Osteoblast (primary cell): ENCODE data around the gene PATJ. TPM values are rescaled to one million over a fixed set of nuclear protein-coding genes. Genes with fewer than 3 reads are reported as not detected.
"Not testable (repeated sequence)": the region's sequence is repeated elsewhere in the genome, so short reads cannot be mapped to it uniquely, and the experiment has no call there.

Experiments
- DNase-seq: peaks from one replicate; pipeline ENCODE4 v3.0.0; 2011; ENCODE audit warnings: low spot score, mixed read lengths; ENCODE audit not compliant: insufficient read length; ENCODE audit errors: missing footprints
- H2AFZ ChIP-seq: 2 replicates; pipeline ENCODE4 v1.6.0; 2011; ENCODE audit warnings: mild to moderate bottlenecking, low read length
- H3K27ac ChIP-seq: 2 replicates; pipeline ENCODE4 v1.5.1; 2011; ENCODE audit warnings: mild to moderate bottlenecking, low read depth, low read length, moderate library complexity
- H3K27me3 ChIP-seq: 2 replicates; pipeline ENCODE4 v1.6.0; 2012; ENCODE audit warnings: mild to moderate bottlenecking, control low read depth, inconsistent platforms, low read length, moderate library complexity; ENCODE audit not compliant: insufficient read depth
- H3K36me3 ChIP-seq: 2 replicates; pipeline ENCODE4 v1.5.1; 2011; ENCODE audit warnings: mild to moderate bottlenecking, low read length, control low read depth, moderate library complexity; ENCODE audit not compliant: insufficient read depth
- H3K4me1 ChIP-seq: 2 replicates; pipeline ENCODE4 v1.5.1; 2011; ENCODE audit warnings: mild to moderate bottlenecking, low read length, control low read depth, moderate library complexity; ENCODE audit not compliant: insufficient read depth
- H3K4me2 ChIP-seq: 2 replicates; pipeline ENCODE4 v1.6.0; 2011; ENCODE audit warnings: mild to moderate bottlenecking, low read length; ENCODE audit not compliant: insufficient read depth
- H3K4me3 ChIP-seq: fragments of 200-600 bp; sonication (generic); 3 replicates; pipeline ENCODE4 v1.5.1; 2012; ENCODE audit warnings: mild to moderate bottlenecking, low read length, inconsistent platforms; ENCODE audit not compliant: insufficient read depth
- H3K79me2 ChIP-seq: 2 replicates; pipeline ENCODE4 v1.6.0; 2012; ENCODE audit warnings: mild to moderate bottlenecking, low read length, control low read depth, inconsistent platforms; ENCODE audit not compliant: insufficient read depth
- H3K9me3 ChIP-seq: 2 replicates; pipeline ENCODE4 v1.5.1; 2011; ENCODE audit warnings: low read depth, low read length, control low read depth
- H4K20me1 ChIP-seq: 2 replicates; pipeline ENCODE4 v1.6.0; 2012; ENCODE audit warnings: mild to moderate bottlenecking, low read length, control low read depth; ENCODE audit not compliant: insufficient read depth
- total RNA-seq: library from RNA; depleted of rRNA; stranded (reverse); fragments of >200 nt; gene quantifications from 2 replicates; pipeline ENCODE4 v1.2.3, GENCODE V29; 2012
- TF ChIP-seq, protein P1 (sequence below): IDR thresholded peaks from 2 replicates; pipeline ENCODE4 v1.5.1; 2011; ENCODE audit warnings: mild to moderate bottlenecking, low read depth, low read length, moderate library complexity; ENCODE audit errors: extremely low read depth

The PATJ gene
- total RNA-seq, 1 donor = 10.1 TPM

DNA sequence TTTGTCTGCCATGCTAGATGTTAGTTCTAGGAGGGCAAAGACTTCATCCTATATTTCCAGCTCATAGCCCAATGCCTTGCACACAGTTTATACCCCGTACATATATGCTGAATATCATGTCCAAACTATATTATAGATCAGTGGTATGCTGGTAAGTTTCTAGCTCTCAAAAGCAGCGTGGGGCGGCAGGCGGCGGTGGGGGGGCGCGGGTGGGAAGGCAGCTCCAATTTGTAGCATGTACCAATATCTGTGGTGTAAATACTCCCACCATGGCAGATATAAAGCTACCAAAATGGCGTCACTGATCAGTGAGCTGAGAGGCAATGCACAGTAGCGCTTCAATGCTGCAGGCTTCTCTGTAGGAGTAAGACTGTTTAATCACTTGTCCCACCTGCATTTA lies 77.1 kb downstream of the PATJ start:
- no peaks in the 10 kb centered on the region for H3K79me2 ChIP-seq
- no peak overlapping the region for H3K4me3 ChIP-seq
- no peak overlapping the region for H3K27ac ChIP-seq
- no peak for DNase-seq
- H3K4me2 ChIP-seq = no peak overlapping the region
- no peak overlapping the region for H2AFZ ChIP-seq
- no peaks in the 10 kb centered on the region for H3K36me3 ChIP-seq
- TF ChIP-seq, protein P1, sequence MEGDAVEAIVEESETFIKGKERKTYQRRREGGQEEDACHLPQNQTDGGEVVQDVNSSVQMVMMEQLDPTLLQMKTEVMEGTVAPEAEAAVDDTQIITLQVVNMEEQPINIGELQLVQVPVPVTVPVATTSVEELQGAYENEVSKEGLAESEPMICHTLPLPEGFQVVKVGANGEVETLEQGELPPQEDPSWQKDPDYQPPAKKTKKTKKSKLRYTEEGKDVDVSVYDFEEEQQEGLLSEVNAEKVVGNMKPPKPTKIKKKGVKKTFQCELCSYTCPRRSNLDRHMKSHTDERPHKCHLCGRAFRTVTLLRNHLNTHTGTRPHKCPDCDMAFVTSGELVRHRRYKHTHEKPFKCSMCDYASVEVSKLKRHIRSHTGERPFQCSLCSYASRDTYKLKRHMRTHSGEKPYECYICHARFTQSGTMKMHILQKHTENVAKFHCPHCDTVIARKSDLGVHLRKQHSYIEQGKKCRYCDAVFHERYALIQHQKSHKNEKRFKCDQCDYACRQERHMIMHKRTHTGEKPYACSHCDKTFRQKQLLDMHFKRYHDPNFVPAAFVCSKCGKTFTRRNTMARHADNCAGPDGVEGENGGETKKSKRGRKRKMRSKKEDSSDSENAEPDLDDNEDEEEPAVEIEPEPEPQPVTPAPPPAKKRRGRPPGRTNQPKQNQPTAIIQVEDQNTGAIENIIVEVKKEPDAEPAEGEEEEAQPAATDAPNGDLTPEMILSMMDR = no peak
- no peaks in the 10 kb centered on the region for H3K9me3 ChIP-seq
- no peaks in the 10 kb centered on the region for H3K27me3 ChIP-seq
- no peaks in the 10 kb centered on the region for H4K20me1 ChIP-seq
- H3K4me1 ChIP-seq = no peaks in the 10 kb centered on the region

DNA sequence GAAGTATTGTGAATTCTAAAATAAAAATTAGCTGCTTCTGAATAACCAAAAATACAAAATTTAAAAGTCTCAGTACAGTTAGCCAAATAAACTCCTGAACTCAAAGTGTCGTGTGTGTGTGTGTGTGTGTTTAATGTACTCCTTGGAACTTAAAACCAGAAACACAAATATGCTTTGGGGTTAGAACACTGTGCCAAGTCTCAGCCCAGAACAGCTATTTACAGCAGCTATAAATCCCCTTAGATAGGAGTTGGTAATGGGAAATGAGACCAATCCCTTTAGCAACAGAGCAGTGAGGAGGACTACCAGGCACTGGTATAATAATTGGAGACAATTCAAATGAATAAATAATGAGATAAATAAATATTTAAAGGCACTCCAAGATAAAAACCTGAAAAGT lies 83.1 kb downstream of the PATJ start:
- Histone ChIP-seq H3K27ac (no peak overlapping the region), H2AFZ (no peak overlapping the region)
- no peak for DNase-seq

DNA sequence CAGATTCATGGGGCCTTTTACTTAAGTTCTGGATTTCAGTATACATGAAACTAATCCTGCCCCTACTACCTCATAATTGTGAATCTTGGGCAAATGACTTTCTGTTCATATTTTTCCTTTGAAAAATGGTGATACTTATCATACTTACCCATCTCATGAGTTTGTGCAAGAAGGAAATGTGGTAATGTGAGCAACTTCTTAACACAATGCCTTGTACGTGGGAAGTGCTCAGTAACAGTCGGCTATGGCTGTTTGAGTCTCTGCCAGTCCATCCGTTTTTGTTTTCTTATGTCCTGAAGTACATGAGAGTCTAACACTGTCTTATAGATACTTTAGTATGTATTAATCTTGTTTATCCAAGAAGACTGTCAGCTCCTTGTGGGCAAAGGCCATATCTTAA lies 86.5 kb downstream of the PATJ start:
- no peak overlapping the region for H3K27ac ChIP-seq
- H3K4me1 ChIP-seq = no peaks in the 10 kb centered on the region
- no peaks in the 10 kb centered on the region for H3K9me3 ChIP-seq
- DNase-seq = no peak
- H3K4me2 ChIP-seq = no peak overlapping the region
- H2AFZ ChIP-seq = no peak overlapping the region
- H3K27me3 ChIP-seq = no peaks in the 10 kb centered on the region
- TF ChIP-seq, protein P1 = no peak
- H3K79me2 ChIP-seq = no peaks in the 10 kb centered on the region
- H3K36me3 ChIP-seq = no peaks in the 10 kb centered on the region
- no peaks in the 10 kb centered on the region for H4K20me1 ChIP-seq
- H3K4me3 ChIP-seq = no peak overlapping the region

More for the DNA sequence above, 83.1 kb downstream of the PATJ start:
- H3K4me3 ChIP-seq = no peak overlapping the region
- no peaks in the 10 kb centered on the region for H3K27me3 ChIP-seq
- H3K4me2 ChIP-seq = no peak overlapping the region
- H3K36me3 ChIP-seq = no peaks in the 10 kb centered on the region
- H3K4me1 ChIP-seq = no peaks in the 10 kb centered on the region
- no peaks in the 10 kb centered on the region for H3K79me2 ChIP-seq
- TF ChIP-seq, protein P1 = no peak
- H4K20me1 ChIP-seq = no peaks in the 10 kb centered on the region
- H3K9me3 ChIP-seq = no peaks in the 10 kb centered on the region

DNA sequence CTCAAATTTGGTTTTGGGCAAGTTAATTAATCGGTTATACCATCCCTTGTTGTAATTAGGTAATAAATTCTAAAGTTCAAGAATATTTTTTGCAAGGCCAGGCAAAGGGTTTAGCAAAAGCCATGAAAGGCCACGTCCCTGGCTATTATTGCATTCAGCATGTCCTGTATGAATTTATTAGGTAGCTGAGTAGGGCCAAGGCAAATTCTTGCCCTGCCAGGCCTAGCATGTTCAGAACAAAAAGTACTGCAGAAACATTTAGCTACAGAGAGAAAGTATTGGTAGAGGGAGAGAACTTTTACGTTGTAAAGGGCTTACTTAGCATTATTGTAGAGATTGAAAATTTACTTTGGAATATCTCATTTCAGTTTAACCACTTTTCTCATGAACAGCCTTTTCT lies 94.4 kb downstream of the PATJ start:
- Histone ChIP-seq H3K4me2 (no peak overlapping the region), H3K4me1 (peaks cover 9% of the 10 kb centered on the region), H3K27me3 (no peaks in the 10 kb centered on the region), H3K9me3 (no peaks in the 10 kb centered on the region), H2AFZ (no peak overlapping the region), H3K79me2 (no peaks in the 10 kb centered on the region), H3K27ac (no peak overlapping the region), H3K4me3 (no peak overlapping the region), H4K20me1 (no peaks in the 10 kb centered on the region), H3K36me3 (no peaks in the 10 kb centered on the region)
- DNase-seq = no peak
- TF ChIP-seq, protein P1 = no peak

DNA sequence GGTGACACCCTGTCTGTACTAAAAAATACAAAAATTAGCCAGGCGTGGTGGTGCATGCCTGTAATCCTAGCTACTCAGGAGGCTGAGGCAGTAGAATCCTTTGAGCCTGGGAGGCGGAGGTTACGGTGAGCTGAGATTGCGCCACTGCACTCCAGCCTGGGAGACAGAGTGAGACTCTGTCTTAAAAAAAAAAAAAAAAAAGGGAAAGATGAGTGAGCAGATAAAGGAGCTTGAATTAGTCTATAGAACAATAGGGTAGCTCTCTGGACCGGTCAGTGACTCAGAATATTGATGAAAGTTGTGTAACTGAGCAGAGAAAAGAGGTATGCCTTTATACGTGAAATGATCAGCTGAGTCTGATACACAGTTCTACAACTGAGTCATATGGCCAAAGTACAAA lies 95.3 kb downstream of the PATJ start:
- H4K20me1 ChIP-seq, H3K4me3 ChIP-seq, DNase-seq, H3K4me1 ChIP-seq, H3K36me3 ChIP-seq, H3K4me2 ChIP-seq, H3K9me3 ChIP-seq, H3K79me2 ChIP-seq, H3K27ac ChIP-seq, H2AFZ ChIP-seq, H3K27me3 ChIP-seq: not testable (repeated sequence)
